ENCODE measurements around the gene N4BP2L2.

Gene N4BP2L2

GRCh38 chr13:32511482-32511881 lies 27.1 kb downstream of the N4BP2L2 start:
- Histone ChIP-seq H3K4me3 (ENCODE audit: low read depth, low read length) (no peak overlapping the region), H3K79me2 (no peaks in the 10 kb centered on the region), H3K27me3 (ENCODE audit: control insufficient read depth, insufficient read depth, low read length) (no peaks in the 10 kb centered on the region), H3K4me2 (ENCODE audit: low read length) (no peak overlapping the region), H2AFZ (no peak overlapping the region), H3K9me3 (ENCODE audit: control insufficient read depth, low read length) (no peaks in the 10 kb centered on the region), H3K36me3 (ENCODE audit: control insufficient read depth, insufficient read depth, low read length) (no peaks in the 10 kb centered on the region), H3K4me1 (no peaks in the 10 kb centered on the region), H3K9ac (no peak overlapping the region), H3K27ac (no peak overlapping the region)
- TF ChIP-seq, protein P1, sequence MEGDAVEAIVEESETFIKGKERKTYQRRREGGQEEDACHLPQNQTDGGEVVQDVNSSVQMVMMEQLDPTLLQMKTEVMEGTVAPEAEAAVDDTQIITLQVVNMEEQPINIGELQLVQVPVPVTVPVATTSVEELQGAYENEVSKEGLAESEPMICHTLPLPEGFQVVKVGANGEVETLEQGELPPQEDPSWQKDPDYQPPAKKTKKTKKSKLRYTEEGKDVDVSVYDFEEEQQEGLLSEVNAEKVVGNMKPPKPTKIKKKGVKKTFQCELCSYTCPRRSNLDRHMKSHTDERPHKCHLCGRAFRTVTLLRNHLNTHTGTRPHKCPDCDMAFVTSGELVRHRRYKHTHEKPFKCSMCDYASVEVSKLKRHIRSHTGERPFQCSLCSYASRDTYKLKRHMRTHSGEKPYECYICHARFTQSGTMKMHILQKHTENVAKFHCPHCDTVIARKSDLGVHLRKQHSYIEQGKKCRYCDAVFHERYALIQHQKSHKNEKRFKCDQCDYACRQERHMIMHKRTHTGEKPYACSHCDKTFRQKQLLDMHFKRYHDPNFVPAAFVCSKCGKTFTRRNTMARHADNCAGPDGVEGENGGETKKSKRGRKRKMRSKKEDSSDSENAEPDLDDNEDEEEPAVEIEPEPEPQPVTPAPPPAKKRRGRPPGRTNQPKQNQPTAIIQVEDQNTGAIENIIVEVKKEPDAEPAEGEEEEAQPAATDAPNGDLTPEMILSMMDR (IDR thresholded peaks at IDR 0.05) = no peak

- Histone ChIP-seq H3K4me1 (no peaks in the 10 kb centered on the region), H3K36me3 (ENCODE audit: control insufficient read depth, insufficient read depth, low read length) (no peaks in the 10 kb centered on the region), H3K27me3 (ENCODE audit: control insufficient read depth, insufficient read depth, low read length) (no peaks in the 10 kb centered on the region), H2AFZ (no peak overlapping the region), H3K4me3 (ENCODE audit: low read depth, low read length) (no peak overlapping the region), H3K9ac (no peak overlapping the region), H3K4me2 (ENCODE audit: low read length) (no peak overlapping the region), H3K9me3 (ENCODE audit: control insufficient read depth, low read length) (no peaks in the 10 kb centered on the region), H3K79me2 (no peaks in the 10 kb centered on the region), H3K27ac (no peak overlapping the region)
- TF ChIP-seq, protein P1 (IDR thresholded peaks at IDR 0.05) = no peak
Observed at GRCh38 chr13:32504876-32505275, 33.7 kb downstream of the N4BP2L2 start.

- no peak overlapping the region for H3K4me3 ChIP-seq (ENCODE audit: low read depth, low read length)
- no peaks in the 10 kb centered on the region for H3K4me1 ChIP-seq
- no peaks in the 10 kb centered on the region for H3K27me3 ChIP-seq (ENCODE audit: control insufficient read depth, insufficient read depth, low read length)
- H3K9ac ChIP-seq = no peak overlapping the region
- H3K9me3 ChIP-seq (ENCODE audit: control insufficient read depth, low read length) = no peaks in the 10 kb centered on the region
- TF ChIP-seq, protein P1 (IDR thresholded peaks at IDR 0.05) = no peak
- no peak overlapping the region for H3K4me2 ChIP-seq (ENCODE audit: low read length)
- no peaks in the 10 kb centered on the region for H3K36me3 ChIP-seq (ENCODE audit: control insufficient read depth, insufficient read depth, low read length)
- no peaks in the 10 kb centered on the region for H3K79me2 ChIP-seq
- H2AFZ ChIP-seq = no peak overlapping the region
- no peak overlapping the region for H3K27ac ChIP-seq
Observed at GRCh38 chr13:32504263-32504662, 34.3 kb downstream of the N4BP2L2 start.

DNA sequence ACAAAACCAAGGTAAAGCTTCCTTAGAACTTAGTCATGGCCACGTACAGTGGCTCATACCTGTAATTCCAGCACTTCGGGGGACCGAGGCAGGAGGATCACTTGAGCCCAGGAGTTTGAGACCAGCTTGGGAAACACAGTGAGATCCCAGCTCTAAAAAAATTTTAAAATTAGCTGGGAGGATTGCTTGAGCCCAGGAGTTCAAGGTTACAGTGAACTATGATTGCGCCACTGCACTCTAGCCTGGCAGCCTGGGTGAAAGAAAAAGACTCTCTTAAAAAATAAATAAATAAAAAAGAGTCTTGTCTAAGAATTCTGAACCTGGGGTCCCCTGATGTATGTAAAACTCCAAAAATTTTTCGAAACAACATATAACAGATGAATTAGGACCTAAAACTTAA lies 34.9 kb downstream of the N4BP2L2 start:
- H3K4me1 ChIP-seq = no peaks in the 10 kb centered on the region
- H3K27me3 ChIP-seq (ENCODE audit: control insufficient read depth, insufficient read depth, low read length) = no peaks in the 10 kb centered on the region
- H3K36me3 ChIP-seq (ENCODE audit: control insufficient read depth, insufficient read depth, low read length) = no peaks in the 10 kb centered on the region
- H3K79me2 ChIP-seq = no peaks in the 10 kb centered on the region
- TF ChIP-seq, protein P1 (IDR thresholded peaks at IDR 0.05) = no peak
- no peaks in the 10 kb centered on the region for H3K9me3 ChIP-seq (ENCODE audit: control insufficient read depth, low read length)
- H3K27ac ChIP-seq = no peak overlapping the region
- no peak overlapping the region for H3K9ac ChIP-seq
- no peak overlapping the region for H3K4me2 ChIP-seq (ENCODE audit: low read length)
- no peak overlapping the region for H2AFZ ChIP-seq
- no peak overlapping the region for H3K4me3 ChIP-seq (ENCODE audit: low read depth, low read length)

- Histone ChIP-seq H3K27me3 (ENCODE audit: control insufficient read depth, insufficient read depth, low read length) (no peaks in the 10 kb centered on the region), H3K4me2 (ENCODE audit: low read length) (no peak overlapping the region), H3K4me3 (ENCODE audit: low read depth, low read length) (no peak overlapping the region), H3K36me3 (ENCODE audit: control insufficient read depth, insufficient read depth, low read length) (no peaks in the 10 kb centered on the region), H3K27ac (no peak overlapping the region), H3K79me2 (no peaks in the 10 kb centered on the region), H3K9me3 (ENCODE audit: control insufficient read depth, low read length) (no peaks in the 10 kb centered on the region), H3K4me1 (peaks cover 4% of the 10 kb centered on the region), H2AFZ (no peak overlapping the region), H3K9ac (no peak overlapping the region)
- TF ChIP-seq, protein P1 (IDR thresholded peaks at IDR 0.05) = no peak
Observed at GRCh38 chr13:32501064-32501463, 37.5 kb downstream of the N4BP2L2 start.
